HG03064 (cell line): ENCODE data around the gene CADM4.
"Not testable (repeated sequence)": the region's sequence is repeated elsewhere in the genome, so short reads cannot be mapped to it uniquely, and the experiment has no call there.

Experiments
- ATAC-seq: cut with Tn5 transposase; IDR thresholded peaks from one replicate; pipeline ENCODE4 v1.9.1; 2021; ENCODE audit warnings: low read depth; ENCODE audit not compliant: unreplicated experiment

CADM4 gene

GRCh38 chr19:43635561-43635940 lies 4.1 kb downstream of the CADM4 start:
- not testable (repeated sequence) for ATAC-seq

DNA sequence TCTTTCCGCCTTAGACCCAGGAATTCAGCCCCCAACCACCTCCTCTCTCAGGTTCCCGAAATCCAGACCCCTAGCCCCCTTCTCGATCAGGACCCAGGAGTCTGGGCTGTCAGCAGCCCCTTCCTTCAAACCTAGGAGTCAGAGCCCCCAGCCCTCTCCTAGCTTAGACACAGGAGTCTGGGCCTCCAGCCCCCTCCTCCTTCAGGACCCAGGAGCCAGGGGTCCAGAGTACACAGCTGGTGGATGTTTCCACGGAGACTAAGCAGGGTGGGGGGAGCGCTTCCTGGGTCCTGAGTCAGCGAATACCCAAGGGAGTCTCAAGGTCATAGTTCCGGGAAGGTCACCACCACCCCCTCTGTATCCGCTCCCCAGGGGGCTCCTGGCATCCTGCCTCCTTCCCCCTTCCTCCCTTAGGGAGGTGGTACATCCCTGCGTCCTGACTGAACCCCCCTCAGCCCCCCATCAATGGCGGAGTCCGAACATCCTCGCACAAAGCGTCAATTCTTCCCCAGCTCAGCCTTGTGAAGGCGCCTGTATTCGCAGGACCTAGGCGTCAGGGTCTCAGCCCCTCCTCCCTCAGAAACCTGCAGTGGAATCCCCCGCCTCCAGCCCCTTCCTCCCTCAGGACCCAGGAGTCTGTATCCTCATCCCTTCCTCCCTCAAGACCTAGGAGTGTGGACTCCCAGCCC lies 4.6 kb downstream of the CADM4 start:
- ATAC-seq: no peak

GRCh38 chr19:43634506-43634871 lies 5.2 kb downstream of the CADM4 start:
- ATAC-seq: no peak

GRCh38 chr19:43634068-43634467 lies 5.6 kb downstream of the CADM4 start:
- no peak for ATAC-seq

GRCh38 chr19:43633520-43633919 lies 6.1 kb downstream of the CADM4 start:
- ATAC-seq: no peak

GRCh38 chr19:43631491-43631890 lies 8.2 kb downstream of the CADM4 start:
- ATAC-seq: no peak

GRCh38 chr19:43628646-43629326 lies 10.9 kb downstream of the CADM4 start:
- ATAC-seq: no peak

- no peak for ATAC-seq
Observed at GRCh38 chr19:43626838-43627237, 12.8 kb downstream of the CADM4 start.

DNA sequence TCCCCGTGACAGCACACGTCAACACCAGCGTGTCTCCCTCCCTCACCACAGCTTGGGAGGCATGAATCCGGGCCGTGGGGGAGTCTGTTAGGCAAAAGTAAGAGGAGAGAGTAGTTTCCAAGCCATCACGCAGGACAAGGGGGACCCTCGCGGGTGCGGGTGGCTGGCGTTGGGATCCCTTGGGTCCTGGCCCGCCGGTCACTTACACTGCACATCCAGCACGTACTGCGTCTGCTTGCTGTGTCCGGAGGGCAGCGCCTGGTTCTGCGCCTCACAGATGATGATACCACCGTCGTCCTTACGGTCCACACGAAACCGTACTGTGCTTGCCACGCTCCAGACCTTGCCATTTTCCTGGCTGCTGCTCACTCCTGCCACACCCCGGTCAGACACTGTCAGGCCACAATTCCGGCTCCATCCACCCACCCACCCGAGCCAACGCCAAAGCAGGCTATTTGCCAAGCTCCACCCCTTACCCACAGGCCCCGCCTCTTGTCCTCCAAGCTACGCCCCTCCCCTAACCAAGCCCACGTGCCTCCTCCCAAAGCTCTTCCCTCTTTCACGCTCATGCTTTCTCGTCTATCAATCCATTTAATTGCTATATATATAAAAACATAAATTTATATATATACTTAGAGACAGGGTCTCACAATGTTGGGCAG lies 13.6 kb downstream of the CADM4 start:
- ATAC-seq: no peak

DNA sequence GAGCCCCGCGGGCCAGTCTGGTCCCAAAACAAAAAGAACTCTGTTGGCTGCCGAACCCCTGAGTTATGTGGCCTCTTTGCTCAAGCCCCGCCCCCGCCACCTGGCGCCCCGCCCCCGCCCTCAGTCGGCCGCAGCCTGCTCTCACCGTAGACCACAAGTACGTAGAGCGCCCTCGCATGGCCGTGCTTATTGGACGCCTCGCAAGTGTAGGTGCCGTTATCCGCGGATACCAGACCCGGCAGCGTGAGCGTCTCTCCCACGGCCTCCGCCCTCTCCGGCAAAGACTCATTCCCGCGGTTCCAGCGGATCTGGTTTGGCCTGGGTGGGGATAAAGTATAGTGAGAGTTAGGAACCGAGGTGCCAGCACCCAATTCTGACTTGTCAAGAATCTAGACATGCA lies 14.7 kb downstream of the CADM4 start:
- ATAC-seq: no peak

DNA sequence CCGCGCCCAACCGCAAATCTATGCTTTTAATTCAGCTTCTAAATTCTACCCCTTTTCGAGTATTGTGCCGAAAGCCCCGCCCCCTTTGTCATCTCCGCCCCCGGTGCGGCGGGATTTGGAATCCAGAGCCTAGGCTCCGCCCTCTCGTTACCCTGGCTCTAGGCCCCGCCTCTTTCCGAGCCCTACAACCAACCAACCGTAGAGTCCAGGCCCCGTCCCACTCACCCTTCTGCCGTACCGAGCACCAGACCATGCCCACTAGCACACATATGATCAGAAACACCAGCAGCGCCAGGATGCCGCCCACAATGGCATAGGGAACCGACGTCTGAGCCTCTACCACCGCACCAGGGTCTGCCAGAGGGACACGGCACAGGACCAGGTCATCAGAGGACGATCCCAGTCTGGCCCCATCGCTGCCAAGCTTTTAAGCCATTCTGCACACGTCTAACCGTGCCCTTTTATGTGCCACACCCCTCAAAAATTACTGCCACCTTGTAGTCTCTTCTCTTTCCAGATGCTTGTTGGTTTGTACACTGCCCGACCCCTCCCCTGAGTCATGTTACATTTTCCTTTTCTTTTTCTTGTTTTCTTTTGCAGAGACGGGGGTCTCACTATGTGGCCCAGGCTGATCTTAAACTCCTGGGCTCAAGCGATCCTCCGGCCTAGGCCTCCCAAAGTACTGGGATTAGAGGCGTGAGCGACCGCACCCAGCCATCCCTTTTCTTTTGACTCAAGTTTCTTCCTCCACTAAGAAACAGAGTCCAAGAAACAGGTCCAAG lies 15.6 kb downstream of the CADM4 start:
- ATAC-seq: no peak

DNA sequence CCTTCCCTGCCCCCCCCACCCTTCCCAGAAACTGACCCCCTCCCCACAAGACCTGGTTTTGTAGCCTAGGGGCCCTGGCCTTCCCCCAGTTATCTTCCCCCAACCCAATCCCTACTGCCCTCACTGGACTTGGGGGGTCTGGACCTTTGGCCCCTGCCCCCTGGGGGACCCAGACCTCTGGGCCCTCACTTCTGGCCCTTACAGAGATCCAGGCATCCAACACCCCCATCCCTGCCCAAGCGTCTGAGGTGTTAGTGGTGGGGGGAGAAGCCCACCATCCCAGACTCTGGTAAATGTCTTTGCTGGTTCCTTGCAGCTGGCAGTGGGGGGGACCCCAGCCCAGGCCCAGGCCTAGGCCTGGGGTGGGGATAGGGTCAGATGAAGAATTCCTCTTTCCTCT lies 16.7 kb downstream of the CADM4 start:
- ATAC-seq: no peak

DNA sequence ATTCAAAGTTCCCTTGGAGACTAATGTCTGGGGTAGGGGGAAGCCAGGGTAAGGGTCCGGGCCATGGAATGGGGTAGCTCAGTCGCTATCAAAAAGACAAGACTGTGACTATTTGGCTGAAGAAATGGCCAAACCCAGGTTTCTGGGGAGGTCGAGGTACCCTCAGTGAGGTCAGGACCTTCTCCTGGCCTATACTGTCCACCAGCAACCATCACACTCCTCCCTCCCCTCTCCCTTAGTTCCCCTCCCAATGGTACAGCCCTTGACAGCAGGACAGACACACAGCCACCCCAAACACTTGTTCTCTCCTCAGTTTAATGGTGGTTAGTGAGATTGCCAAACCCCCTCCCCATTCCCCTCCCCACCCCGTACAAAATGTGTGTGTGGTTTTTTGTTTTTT lies 17.6 kb downstream of the CADM4 start:
- no peak for ATAC-seq

DNA sequence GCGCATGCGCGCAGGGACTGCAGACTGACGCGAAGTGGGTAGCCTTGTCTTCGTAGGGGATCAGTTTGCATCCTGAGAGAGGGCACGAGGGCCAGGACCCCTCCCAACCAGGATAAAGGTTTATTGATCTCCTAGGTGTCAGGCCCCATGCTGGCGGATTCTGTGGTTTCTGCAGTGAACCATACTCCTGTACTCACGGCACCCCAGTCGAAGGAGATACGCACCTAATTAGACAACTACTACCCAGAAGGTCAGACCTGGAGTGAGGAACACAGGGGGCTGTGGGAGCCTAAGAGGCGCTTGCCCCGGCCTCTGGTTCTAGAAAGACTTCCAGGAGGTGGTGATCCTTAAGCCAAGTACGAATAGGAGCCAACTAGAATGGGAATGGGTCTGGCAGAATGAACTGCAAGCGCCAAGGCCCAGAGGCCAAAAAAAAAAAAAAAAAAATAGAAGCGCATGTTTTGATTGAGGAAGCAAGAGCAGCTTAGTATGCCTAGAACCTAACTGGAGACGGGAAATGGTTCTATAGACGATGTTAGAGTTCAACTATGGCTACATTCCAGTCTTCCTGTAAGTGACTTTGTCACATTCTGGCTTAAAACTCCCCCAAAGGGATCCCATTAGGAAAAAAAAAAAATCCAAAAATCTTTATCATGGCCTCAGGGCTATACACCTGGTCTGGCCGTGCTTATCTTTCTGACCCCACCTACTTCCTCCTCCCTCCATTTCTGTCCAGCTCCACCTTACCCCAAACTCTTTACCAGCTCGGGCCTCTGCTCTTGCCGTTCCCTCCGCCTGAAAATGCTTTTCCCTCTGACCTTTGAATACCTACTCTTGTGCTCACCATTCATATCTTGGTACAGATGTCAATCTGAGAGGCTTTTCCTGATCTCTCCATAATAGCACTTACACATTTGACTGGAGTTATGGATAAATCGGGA lies 19.3 kb downstream of the CADM4 start:
- no peak for ATAC-seq

GRCh38 chr19:43619262-43620060 lies 20.2 kb downstream of the CADM4 start, which contains the start of gene ZNF428:
Gene ZNF428, minus strand, starts transcription at chr19:43619629. Its CDS starts 5,325 bp downstream, at chr19:43614304.
- ATAC-seq: peak; percentile 62

GRCh38 chr19:43618921-43619261 lies 20.8 kb downstream of the CADM4 start:
- peak; percentile 11 for ATAC-seq

DNA sequence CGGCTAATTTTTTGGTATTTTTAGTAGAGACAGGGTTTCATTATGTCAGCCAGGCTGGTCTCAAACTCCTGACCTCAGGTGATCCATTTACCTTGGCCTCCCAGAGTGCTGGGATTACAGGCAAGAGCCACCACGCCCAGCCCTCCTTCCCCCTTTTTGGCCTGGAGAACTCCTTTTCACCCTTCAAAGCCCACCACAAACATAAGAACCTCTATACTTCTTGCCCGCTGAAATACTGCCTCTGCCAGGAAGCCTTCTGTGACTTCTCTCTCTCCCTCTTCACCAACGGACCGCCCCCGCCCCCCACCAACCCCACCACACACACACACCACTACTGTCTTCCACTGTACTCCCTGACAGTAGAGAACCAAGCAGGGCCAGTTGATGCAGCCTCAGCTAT lies 22.7 kb downstream of the CADM4 start:
- no peak for ATAC-seq

GRCh38 chr19:43616306-43616705 lies 23.3 kb downstream of the CADM4 start:
- no peak for ATAC-seq

GRCh38 chr19:43612374-43612773 lies 27.3 kb downstream of the CADM4 start:
- ATAC-seq: no peak
